CD4-positive, alpha-beta T cell treated with Interleukin-17A for 4 hours (primary cell): ENCODE data around the gene AP5S1.
"Not testable (repeated sequence)": the region's sequence is repeated elsewhere in the genome, so short reads cannot be mapped to it uniquely, and the experiment has no call there.

ENCODE experiments used
- DNase-seq: peaks from one replicate; pipeline ENCODE4 v3.0.0-alpha.2; 2020; ENCODE audit warnings: mixed read lengths

AP5S1 gene

GRCh38 chr20:3812975-3813847 is 7.1 kb upstream of the AP5S1 start:
- no peak for DNase-seq

GRCh38 chr20:3813848-3814581 is 6.3 kb upstream of the AP5S1 start:
- peak; percentile 42 for DNase-seq

GRCh38 chr20:3814928-3815495 is 5.3 kb upstream of the AP5S1 start:
- no peak for DNase-seq

GRCh38 chr20:3815703-3816315 is 4.5 kb upstream of the AP5S1 start:
- peak; percentile 73 for DNase-seq

GRCh38 chr20:3818155-3819151 is 1.9 kb upstream of the AP5S1 start:
- peak; percentile 26 for DNase-seq

- DNase-seq = no peak
Measured at GRCh38 chr20:3819411-3820047, 818 bp upstream of the AP5S1 start.

- DNase-seq = no peak
Measured at GRCh38 chr20:3820901-3821727, 767 bp downstream of the AP5S1 start.

- no peak for DNase-seq
Measured at GRCh38 chr20:3821996-3822395, 1.6 kb downstream of the AP5S1 start.

GRCh38 chr20:3823881-3824280 is 3.5 kb downstream of the AP5S1 start:
- no peak for DNase-seq

GRCh38 chr20:3825526-3825925 is 5.2 kb downstream of the AP5S1 start:
- DNase-seq = no peak

GRCh38 chr20:3826420-3826819 is 6.1 kb downstream of the AP5S1 start:
- no peak for DNase-seq

- no peak for DNase-seq
Measured at GRCh38 chr20:3828798-3829197, 8.5 kb downstream of the AP5S1 start.

GRCh38 chr20:3829891-3830290 is 9.5 kb downstream of the AP5S1 start:
- DNase-seq = not testable (repeated sequence)

- no peak for DNase-seq
Measured at GRCh38 chr20:3836132-3836531, 15.8 kb downstream of the AP5S1 start.

GRCh38 chr20:3839328-3839727 is 19.0 kb downstream of the AP5S1 start:
- no peak for DNase-seq

GRCh38 chr20:3840201-3840600 is 19.9 kb downstream of the AP5S1 start:
- not testable (repeated sequence) for DNase-seq

GRCh38 chr20:3842348-3842930 is 22.1 kb downstream of the AP5S1 start:
- no peak for DNase-seq

- no peak for DNase-seq
Measured at GRCh38 chr20:3843490-3843889, 23.1 kb downstream of the AP5S1 start.

- not testable (repeated sequence) for DNase-seq
Measured at GRCh38 chr20:3843990-3844619, 23.8 kb downstream of the AP5S1 start.

GRCh38 chr20:3846378-3846739 is 26.0 kb downstream of the AP5S1 start:
- DNase-seq = no peak
